Astrocyte (in vitro differentiated cells and primary cell): ENCODE results near the gene OR6C76.

Source experiments
- EZH2 ChIP-seq: IDR thresholded peaks from 2 replicates; pipeline ENCODE4 v1.6.1; 2012; ENCODE audit warnings: mild to moderate bottlenecking, low read length, inconsistent platforms; ENCODE audit not compliant: insufficient read depth
- TF ChIP-seq, protein P1 (sequence below): IDR thresholded peaks from 2 replicates; pipeline ENCODE4 v1.5.1; 2011; ENCODE audit warnings: low read depth, mild to moderate bottlenecking, inconsistent platforms, low read length, moderate library complexity; ENCODE audit not compliant: insufficient read depth

DNA sequence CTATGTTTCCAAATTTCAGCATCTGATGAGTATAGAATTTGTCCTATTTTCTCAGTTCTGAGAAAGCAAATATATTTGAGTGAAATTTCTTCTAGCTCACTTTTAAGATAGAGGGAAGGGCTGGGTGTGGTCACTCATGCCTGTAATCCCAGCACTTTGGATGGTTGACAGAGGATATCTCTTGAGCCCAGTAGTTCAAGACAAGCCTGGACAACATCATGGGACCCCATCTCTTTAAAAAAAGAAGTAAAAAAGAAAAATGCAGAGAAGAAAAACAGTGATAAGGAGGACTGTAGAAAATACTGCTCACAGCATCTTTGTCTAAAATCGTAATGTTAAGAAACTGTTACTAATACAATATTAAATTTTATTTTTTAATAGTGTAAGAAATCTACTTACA, 46.2 kb downstream of the OR6C76 start:
- TF ChIP-seq, protein P1, sequence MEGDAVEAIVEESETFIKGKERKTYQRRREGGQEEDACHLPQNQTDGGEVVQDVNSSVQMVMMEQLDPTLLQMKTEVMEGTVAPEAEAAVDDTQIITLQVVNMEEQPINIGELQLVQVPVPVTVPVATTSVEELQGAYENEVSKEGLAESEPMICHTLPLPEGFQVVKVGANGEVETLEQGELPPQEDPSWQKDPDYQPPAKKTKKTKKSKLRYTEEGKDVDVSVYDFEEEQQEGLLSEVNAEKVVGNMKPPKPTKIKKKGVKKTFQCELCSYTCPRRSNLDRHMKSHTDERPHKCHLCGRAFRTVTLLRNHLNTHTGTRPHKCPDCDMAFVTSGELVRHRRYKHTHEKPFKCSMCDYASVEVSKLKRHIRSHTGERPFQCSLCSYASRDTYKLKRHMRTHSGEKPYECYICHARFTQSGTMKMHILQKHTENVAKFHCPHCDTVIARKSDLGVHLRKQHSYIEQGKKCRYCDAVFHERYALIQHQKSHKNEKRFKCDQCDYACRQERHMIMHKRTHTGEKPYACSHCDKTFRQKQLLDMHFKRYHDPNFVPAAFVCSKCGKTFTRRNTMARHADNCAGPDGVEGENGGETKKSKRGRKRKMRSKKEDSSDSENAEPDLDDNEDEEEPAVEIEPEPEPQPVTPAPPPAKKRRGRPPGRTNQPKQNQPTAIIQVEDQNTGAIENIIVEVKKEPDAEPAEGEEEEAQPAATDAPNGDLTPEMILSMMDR = no peak
- no peak for TF ChIP-seq EZH2
